Activated T-cell treated with anti-CD3 and anti-CD28 coated beads for 48 hours (primary cell): ENCODE results near the gene COLEC12.
A peak's percentile ranks its signal among the peaks of the same experiment; 100 is the strongest.

Experiments used
- DNase-seq: peaks from one replicate; pipeline ENCODE4 v3.0.0-alpha.2; 2020; ENCODE audit warnings: low read depth

The COLEC12 gene

DNA sequence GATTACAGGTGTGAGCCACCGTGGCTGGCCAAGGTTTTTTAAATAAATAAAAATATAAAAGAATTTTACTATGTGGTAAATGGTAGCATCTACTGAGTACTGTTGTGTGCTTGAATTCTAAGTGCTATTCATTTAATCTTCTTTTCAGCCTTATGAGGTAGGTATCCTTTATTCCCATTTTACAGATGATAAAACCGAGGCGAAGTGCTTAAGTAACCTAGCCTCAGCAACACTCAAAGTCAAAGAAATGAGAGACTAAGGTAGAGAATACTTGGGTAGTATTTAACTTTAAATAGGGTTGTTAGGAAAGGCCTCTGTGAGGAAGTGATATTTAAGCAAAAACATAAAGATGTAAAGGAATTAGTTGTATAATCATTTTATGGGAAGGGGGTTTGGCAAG lies 227.0 kb downstream of the COLEC12 start:
- no peak for DNase-seq

DNA sequence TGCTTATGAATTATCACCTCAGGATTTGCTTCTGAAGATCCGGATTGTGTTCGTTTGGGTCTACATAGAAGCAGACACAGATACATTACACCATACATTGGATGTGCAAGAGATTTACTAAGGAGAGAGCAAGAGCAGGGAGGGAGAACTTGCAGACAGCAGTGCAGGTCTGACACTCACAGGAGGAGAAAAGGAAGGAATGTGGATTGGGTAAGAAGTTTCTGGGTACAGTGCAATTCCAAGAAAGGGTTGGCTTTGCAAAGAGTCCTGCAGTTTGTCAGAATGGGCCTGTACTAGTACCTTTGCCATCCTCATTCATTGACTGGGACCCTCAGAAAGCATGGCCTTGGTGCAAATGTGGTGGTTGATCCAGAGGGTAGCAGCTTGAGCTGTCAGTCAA lies 227.9 kb downstream of the COLEC12 start:
- DNase-seq, result no peak

DNA sequence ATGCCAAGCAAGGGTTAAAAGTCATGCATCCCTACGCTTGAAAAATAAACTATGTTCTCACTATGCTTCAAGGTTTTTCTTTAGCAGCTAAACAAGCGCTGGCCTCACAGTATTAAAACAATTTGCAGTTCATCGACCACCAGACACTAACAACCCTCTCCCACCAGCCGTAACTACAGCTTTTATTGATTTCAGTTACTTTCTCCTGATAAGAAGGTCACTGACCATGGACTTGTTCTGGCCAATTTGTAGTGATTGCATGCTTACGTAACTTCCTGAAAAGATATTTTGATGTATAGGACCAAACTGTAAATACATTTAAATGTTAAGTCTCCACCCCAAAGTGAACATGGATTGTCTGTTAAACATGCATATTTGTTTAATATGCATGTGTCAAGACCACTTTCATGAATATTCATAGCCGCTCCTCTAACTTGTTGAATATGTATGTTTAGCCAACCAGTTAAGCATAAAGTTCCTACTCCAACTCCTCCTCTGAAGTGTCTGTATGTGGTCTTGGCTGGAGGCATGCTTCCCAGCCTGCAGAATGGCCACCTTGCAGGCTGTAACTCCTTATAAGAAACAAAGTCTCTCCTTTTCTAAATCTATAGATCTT lies 230.9 kb downstream of the COLEC12 start:
- no peak for DNase-seq

DNA sequence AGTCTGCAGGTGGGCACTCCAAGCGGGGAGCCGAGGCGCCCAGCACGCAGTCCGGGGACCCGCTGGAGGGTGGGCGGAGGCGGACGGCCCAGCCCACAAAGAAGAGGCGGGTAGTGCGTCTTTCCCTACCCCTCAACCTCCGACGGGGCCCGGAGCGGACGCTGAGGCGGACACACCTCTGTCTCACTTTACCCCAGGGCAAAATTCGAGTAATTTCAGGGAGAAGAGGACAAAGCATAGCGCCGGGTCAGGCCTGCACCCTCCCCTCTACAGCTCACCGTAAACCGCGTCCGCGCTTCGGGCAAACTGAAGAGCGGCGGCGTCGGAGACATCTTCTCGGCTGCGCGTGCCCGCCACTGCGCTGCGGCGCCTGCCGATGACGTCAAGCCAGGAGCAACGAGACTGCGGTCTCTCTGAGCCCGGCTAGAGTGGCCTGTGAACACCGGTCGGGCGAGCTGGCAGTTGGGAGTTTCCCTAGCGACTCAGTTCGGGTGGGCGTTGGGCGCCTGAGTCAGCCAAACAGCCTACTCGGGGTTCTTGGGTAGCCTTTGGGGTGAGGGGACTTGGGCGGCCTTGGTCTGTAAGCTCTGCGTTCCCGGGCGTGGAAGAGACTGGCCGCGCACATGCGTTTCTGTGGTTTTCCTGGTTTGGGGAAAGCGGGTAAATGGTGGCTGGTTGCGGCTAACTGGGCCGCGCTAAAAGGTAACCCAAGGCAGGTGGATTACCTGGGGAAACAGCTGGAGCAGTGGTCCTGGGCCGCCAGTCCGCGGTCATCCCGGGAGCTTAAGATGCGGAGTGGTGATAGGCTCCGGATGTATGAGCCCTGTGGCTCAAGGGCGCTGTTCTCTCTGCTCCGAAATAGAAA lies 232.6 kb downstream of the COLEC12 start, which contains the start of gene THOC1:
TSS of gene THOC1 (minus strand) at position 360 of the 865 bp plus-strand sequence. CDS start at position 332, 28 bp downstream.
- DNase-seq, result peak; percentile 95

DNA sequence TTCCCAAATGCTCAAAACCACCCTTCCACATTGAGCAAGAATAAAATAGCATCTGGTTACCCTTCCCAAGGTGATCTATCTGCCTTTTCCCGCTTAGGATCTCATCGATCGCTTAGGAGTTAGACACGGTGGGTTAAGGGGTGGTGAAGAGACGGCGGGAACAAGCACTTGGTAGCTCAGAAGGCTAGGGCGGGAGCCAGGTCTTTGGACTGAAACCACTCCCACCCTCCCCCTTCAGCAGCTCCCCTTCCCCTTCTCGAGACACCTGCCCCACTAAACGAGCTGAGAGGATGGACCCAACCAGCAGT lies 233.2 kb downstream of the COLEC12 start:
- no peak for DNase-seq
